Breast epithelium (tissue), 4 donors: Measurements from ENCODE around the gene LIX1. TPM values are rescaled to one million over a fixed set of nuclear protein-coding genes. Genes with fewer than 3 reads are reported as not detected.

ENCODE experiments used
- DNase-seq, 2 donors: peaks; one replicate each; pipeline ENCODE4 v3.0.0-alpha.2; 2019; ENCODE audit warnings: low spot score in 2 of 2
- H3K27ac ChIP-seq, 2 donors: fragments of 200-600 bp; sonication (generic) in 1 of 2; one replicate each; pipeline ENCODE4 v1.5.1; 2016 to 2019; ENCODE audit warnings: mild to moderate bottlenecking in 1 of 2
- H3K27me3 ChIP-seq, 2 donors: fragments of 200-600 bp; sonication (generic) in 1 of 2; one replicate each; pipeline versions ENCODE4 v1.5.1 to v1.6.0; 2017 to 2019; ENCODE audit warnings: control low read depth in 1 of 2, mild to moderate bottlenecking in 1 of 2
- H3K36me3 ChIP-seq: fragments of 200-600 bp; one replicate; pipeline ENCODE4 v1.5.1; 2019
- H3K4me1 ChIP-seq, 2 donors: fragments of 200-600 bp; sonication (generic); one replicate each; pipeline ENCODE4 v1.5.1; 2016 to 2019; ENCODE audit warnings: control low read depth in 1 of 2
- H3K4me3 ChIP-seq, 3 donors: fragments of 200-600 bp; sonication (generic); 1 replicate in 2 of 3; 2 replicates in 1 of 3; pipeline ENCODE4 v1.5.1; 2016 to 2019; ENCODE audit warnings: mild to moderate bottlenecking in 3 of 3, moderate library complexity in 2 of 3
- H3K9me3 ChIP-seq, 2 donors: fragments of 200-600 bp; sonication (generic) in 1 of 2; one replicate each; pipeline ENCODE4 v1.5.1; 2016 to 2019; ENCODE audit warnings: control low read depth in 1 of 2
- CTCF ChIP-seq, 3 donors: fragments of 450-650 bp; IDR thresholded peaks; one replicate each; pipeline ENCODE4 v1.5.1; 2016 to 2017; ENCODE audit warnings: antibody characterized with exemption in 3 of 3, mild to moderate bottlenecking in 3 of 3, moderate library complexity in 3 of 3
- POLR2A ChIP-seq: fragments of 450-650 bp; IDR thresholded peaks from one replicate; pipeline ENCODE4 v1.6.1; 2016; ENCODE audit warnings: antibody characterized with exemption, mild to moderate bottlenecking, moderate library complexity
- POLR2AphosphoS5 ChIP-seq, 3 donors: sonication (generic); formaldehyde crosslinking; IDR thresholded peaks; one replicate each; pipeline ENCODE4 v1.6.1; 2017; ENCODE audit warnings: antibody characterized with exemption in 3 of 3
- intact Hi-C: fragments of 100-400 bp; cut with DNase I; formaldehyde crosslinking; loops from one replicate; pipeline ENCODE4 v1.15.1; 2023; ENCODE audit warnings: low total_unique reads
- total RNA-seq, 3 donors: library from RNA; depleted of rRNA; stranded (reverse); fragments of >200 nt; gene quantifications; one replicate each; pipeline ENCODE4 v1.1.0, GENCODE V29; 2016

The LIX1 gene
- total RNA-seq, 3 donors from 2014 or later: 0.15 TPM; not detected in 2

GRCh38 chr5:97076098-97076497, 66.3 kb downstream of the LIX1 start:
- Histone ChIP-seq H3K4me1 (no peaks in the 10 kb centered on the region), H3K36me3 (no peaks in the 10 kb centered on the region), H3K4me3 (no peak overlapping the region), H3K27me3 (no peaks in the 10 kb centered on the region), H3K9me3 (no peaks in the 10 kb centered on the region), H3K27ac (no peak overlapping the region)
- no peak for DNase-seq
- intact Hi-C loops: no loop called here
- TF ChIP-seq CTCF (IDR thresholded peaks at IDR 0.05): no peak
- no peak for TF ChIP-seq POLR2A
- no peak for TF ChIP-seq POLR2AphosphoS5 (IDR thresholded peaks at IDR 0.05)

GRCh38 chr5:97075649-97076048, 66.8 kb downstream of the LIX1 start:
- H3K4me1 ChIP-seq: no peaks in the 10 kb centered on the region
- H3K27me3 ChIP-seq: no peaks in the 10 kb centered on the region
- TF ChIP-seq CTCF (IDR thresholded peaks at IDR 0.05) (no peak), POLR2AphosphoS5 (IDR thresholded peaks at IDR 0.05) (no peak), POLR2A (no peak)
- intact Hi-C loops: no loop called here
- no peak overlapping the region for H3K27ac ChIP-seq
- H3K9me3 ChIP-seq: no peaks in the 10 kb centered on the region
- no peaks in the 10 kb centered on the region for H3K36me3 ChIP-seq
- no peak overlapping the region for H3K4me3 ChIP-seq
- DNase-seq: no peak

GRCh38 chr5:97074859-97075489, 67.4 kb downstream of the LIX1 start:
- Histone ChIP-seq H3K9me3 (no peaks in the 10 kb centered on the region), H3K4me1 (no peaks in the 10 kb centered on the region), H3K27ac (no peak overlapping the region), H3K27me3 (no peaks in the 10 kb centered on the region), H3K4me3 (no peak overlapping the region), H3K36me3 (no peaks in the 10 kb centered on the region)
- intact Hi-C loops: no loop called here
- TF ChIP-seq CTCF (IDR thresholded peaks at IDR 0.05) (no peak), POLR2A (no peak), POLR2AphosphoS5 (IDR thresholded peaks at IDR 0.05) (no peak)
- no peak for DNase-seq

GRCh38 chr5:97073420-97073819, 69.0 kb downstream of the LIX1 start:
- DNase-seq: no peak
- no peak overlapping the region for H3K4me3 ChIP-seq
- no peaks in the 10 kb centered on the region for H3K36me3 ChIP-seq
- TF ChIP-seq POLR2A (no peak), POLR2AphosphoS5 (IDR thresholded peaks at IDR 0.05) (no peak), CTCF (IDR thresholded peaks at IDR 0.05) (no peak)
- H3K27ac ChIP-seq: no peak overlapping the region
- intact Hi-C loops: no loop called here
- H3K9me3 ChIP-seq: no peaks in the 10 kb centered on the region
- H3K4me1 ChIP-seq: no peaks in the 10 kb centered on the region
- H3K27me3 ChIP-seq: no peaks in the 10 kb centered on the region

GRCh38 chr5:97072696-97073095, 69.7 kb downstream of the LIX1 start:
- intact Hi-C loops: no loop called here
- no peaks in the 10 kb centered on the region for H3K4me1 ChIP-seq
- H3K27ac ChIP-seq: no peak overlapping the region
- no peak for DNase-seq
- H3K36me3 ChIP-seq: no peaks in the 10 kb centered on the region
- no peaks in the 10 kb centered on the region for H3K27me3 ChIP-seq
- no peak overlapping the region for H3K4me3 ChIP-seq
- H3K9me3 ChIP-seq: no peaks in the 10 kb centered on the region
- no peak for TF ChIP-seq POLR2A
- no peak for TF ChIP-seq CTCF (IDR thresholded peaks at IDR 0.05)
- no peak for TF ChIP-seq POLR2AphosphoS5 (IDR thresholded peaks at IDR 0.05)
